Fibroblast of lung (primary cell): ENCODE measurements around the gene GOLGA6A. TPM values are rescaled to one million over a fixed set of nuclear protein-coding genes. Genes with fewer than 3 reads are reported as not detected.
"Not testable (repeated sequence)": the region's sequence is repeated elsewhere in the genome, so short reads cannot be mapped to it uniquely, and the experiment has no call there.

Experiments used
- DNase-seq, 2 donors: peaks; one replicate each; pipeline versions ENCODE4 v3.0.0 to v3.0.0-alpha.2; 2010; ENCODE audit warnings: low read depth in 2 of 2
- H2AFZ ChIP-seq: 2 replicates; pipeline ENCODE4 v1.5.1; 2012; ENCODE audit warnings: low read length, control low read depth, inconsistent platforms
- H3K27ac ChIP-seq: 2 replicates; pipeline ENCODE4 v1.5.1; 2011; ENCODE audit warnings: low read length, control low read depth; ENCODE audit not compliant: insufficient read depth
- H3K27me3 ChIP-seq: 2 replicates; pipeline ENCODE4 v1.5.1; 2011; ENCODE audit warnings: mild to moderate bottlenecking, low read length; ENCODE audit not compliant: control insufficient read depth, insufficient read depth
- H3K36me3 ChIP-seq: 2 replicates; pipeline ENCODE4 v1.5.1; 2011; ENCODE audit warnings: low read length; ENCODE audit not compliant: control insufficient read depth, insufficient read depth
- H3K4me1 ChIP-seq: 2 replicates; pipeline ENCODE4 v1.5.1; 2011; ENCODE audit warnings: low read length; ENCODE audit not compliant: control insufficient read depth, insufficient read depth; ENCODE audit errors: extremely low read depth
- H3K4me2 ChIP-seq: 2 replicates; pipeline ENCODE4 v1.5.1; 2011; ENCODE audit warnings: low read length, control low read depth; ENCODE audit not compliant: insufficient read depth; ENCODE audit errors: extremely low read depth
- H3K4me3 ChIP-seq, 4 experiments: fragments of 200-600 bp in 1 of 4; sonication (generic) in 1 of 4; replicated peaks in 1 of 4; 2 replicates each; pipeline ENCODE4 v1.5.1; 2011 to 2016; ENCODE audit warnings: low read length in 4 of 4, low read depth in 3 of 4, mild to moderate bottlenecking in 3 of 4, control low read depth in 2 of 4, inconsistent platforms in 1 of 4, mixed read lengths in 1 of 4; ENCODE audit not compliant: insufficient read depth in 1 of 4; ENCODE audit errors: control extremely low read depth in 1 of 4
- H3K79me2 ChIP-seq: 2 replicates; pipeline ENCODE4 v1.5.1; 2012; ENCODE audit warnings: mild to moderate bottlenecking, low read length, inconsistent platforms; ENCODE audit not compliant: control insufficient read depth, insufficient read depth
- H3K9ac ChIP-seq: 2 replicates; pipeline ENCODE4 v1.5.1; 2011; ENCODE audit warnings: mild to moderate bottlenecking, low read length, control low read depth; ENCODE audit not compliant: insufficient read depth
- H3K9me3 ChIP-seq: 2 replicates; pipeline ENCODE4 v1.5.1; 2012; ENCODE audit warnings: low read depth, low read length; ENCODE audit not compliant: control insufficient read depth, insufficient read depth
- H4K20me1 ChIP-seq: 2 replicates; pipeline ENCODE4 v1.5.1; 2011; ENCODE audit warnings: low read length; ENCODE audit not compliant: control insufficient read depth, insufficient read depth; ENCODE audit errors: extremely low read depth
- polyA plus RNA-seq, 2 donors: library from polyadenylated mRNA; depleted of rRNA in 1 of 2; stranded (reverse) in 1 of 2; unstranded in 1 of 2; fragments of >200 nt; gene quantifications; 2 replicates each; pipeline ENCODE4 v1.2.1, GENCODE V29; 2011 to 2012; ENCODE audit warnings: missing spikeins in 1 of 2
- total RNA-seq: library from RNA; depleted of rRNA; stranded (reverse); fragments of >200 nt; gene quantifications from 2 replicates; pipeline ENCODE4 v1.2.1, GENCODE V29; 2014

The GOLGA6A gene
- total and polyA plus RNA-seq, 2 donors (not counting 1 experiment from before 2014, with no cell fraction given) = under 0.01 TPM; not detected in 1

DNA sequence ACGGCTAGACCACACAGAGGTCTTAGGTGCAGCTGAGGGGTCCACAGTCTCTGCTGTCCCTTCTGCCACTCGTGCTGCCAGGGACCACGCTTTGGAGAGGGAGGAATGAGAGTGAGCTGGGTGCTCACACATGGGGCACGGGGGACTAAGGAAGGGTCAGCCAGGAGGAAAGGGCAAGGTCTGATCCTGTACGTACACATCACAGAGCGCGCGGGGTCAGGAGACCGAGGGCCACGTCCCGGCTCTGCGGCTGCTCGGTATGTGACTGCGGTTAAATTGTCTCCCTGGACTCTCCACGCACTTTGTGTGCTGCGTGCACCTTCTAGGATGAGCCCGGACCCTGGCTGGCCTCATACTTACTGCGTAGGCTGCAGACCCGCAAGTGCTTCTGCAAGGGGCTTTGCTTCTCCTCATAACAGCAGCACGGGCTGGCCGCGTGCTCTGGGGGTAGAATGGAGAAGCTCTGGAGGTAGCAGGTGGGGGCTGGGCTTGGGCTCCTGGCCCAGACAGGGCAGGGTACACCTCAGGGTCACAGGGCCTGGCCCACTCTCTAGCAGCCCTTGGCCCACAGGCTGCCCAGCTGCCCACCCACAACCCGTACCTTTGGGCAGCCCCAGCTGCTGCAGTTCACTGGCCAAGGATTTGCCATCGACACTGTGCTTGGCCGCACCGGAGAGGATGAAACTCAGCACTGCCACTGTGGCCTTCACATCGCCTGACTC is 14.6 kb upstream of the GOLGA6A start:
- H3K4me3 ChIP-seq, DNase-seq: not testable (repeated sequence)

DNA sequence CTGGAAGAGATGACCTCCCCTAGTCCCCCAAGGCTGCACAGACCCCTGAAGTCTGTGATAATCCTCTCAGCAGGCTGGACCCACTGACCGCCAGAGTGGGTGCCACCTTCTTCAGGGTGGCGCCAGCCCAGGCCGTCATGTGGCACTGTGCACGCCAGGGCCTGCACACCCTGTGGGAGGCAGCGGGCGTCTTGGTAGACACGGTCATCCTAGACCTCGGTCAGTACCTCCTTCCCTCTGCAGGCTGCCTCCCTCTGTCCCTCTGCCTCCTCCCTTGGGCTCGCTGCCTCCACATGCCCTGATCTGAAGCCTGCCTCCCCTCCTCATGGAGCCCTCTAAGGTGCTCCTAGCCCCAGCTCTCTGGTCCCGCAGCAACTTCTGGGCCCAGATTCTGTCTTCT is 13.3 kb upstream of the GOLGA6A start:
- not testable (repeated sequence) for H4K20me1 ChIP-seq, H3K36me3 ChIP-seq, H3K27me3 ChIP-seq, H3K79me2 ChIP-seq, H3K27ac ChIP-seq, H3K4me1 ChIP-seq, DNase-seq, H3K4me3 ChIP-seq, H2AFZ ChIP-seq, H3K9me3 ChIP-seq, H3K9ac ChIP-seq, H3K4me2 ChIP-seq

More for the DNA sequence above, 14.6 kb upstream of the GOLGA6A start:
- H3K4me2 ChIP-seq, H3K9ac ChIP-seq, H3K9me3 ChIP-seq, H3K79me2 ChIP-seq, H3K36me3 ChIP-seq, H2AFZ ChIP-seq, H3K27me3 ChIP-seq, H3K27ac ChIP-seq, H4K20me1 ChIP-seq, H3K4me1 ChIP-seq: not testable (repeated sequence)

DNA sequence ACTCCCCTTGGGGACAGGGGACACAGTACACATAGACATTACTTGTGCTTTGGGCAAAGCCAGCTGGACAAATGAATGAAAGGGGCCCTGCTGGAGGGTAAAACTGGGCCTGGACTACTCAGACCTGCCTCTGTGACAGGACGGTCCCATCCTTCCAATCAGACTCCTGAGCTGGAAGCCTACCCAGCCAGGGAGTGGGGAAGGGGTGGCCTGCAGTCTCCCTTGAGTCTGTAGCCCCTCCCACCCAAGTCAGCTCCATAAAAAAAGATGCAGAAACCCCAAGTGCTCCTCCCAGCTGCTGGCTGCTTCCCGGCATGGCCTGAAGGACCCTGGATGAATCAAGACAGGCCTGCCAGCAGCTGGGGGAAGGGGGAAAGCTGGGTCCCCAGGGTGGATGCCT is 12.2 kb upstream of the GOLGA6A start:
- H3K9ac ChIP-seq, H3K4me2 ChIP-seq, H3K27ac ChIP-seq, H3K9me3 ChIP-seq, H3K79me2 ChIP-seq, H2AFZ ChIP-seq, H4K20me1 ChIP-seq, DNase-seq, H3K36me3 ChIP-seq, H3K4me3 ChIP-seq, H3K27me3 ChIP-seq, H3K4me1 ChIP-seq: not testable (repeated sequence)

DNA sequence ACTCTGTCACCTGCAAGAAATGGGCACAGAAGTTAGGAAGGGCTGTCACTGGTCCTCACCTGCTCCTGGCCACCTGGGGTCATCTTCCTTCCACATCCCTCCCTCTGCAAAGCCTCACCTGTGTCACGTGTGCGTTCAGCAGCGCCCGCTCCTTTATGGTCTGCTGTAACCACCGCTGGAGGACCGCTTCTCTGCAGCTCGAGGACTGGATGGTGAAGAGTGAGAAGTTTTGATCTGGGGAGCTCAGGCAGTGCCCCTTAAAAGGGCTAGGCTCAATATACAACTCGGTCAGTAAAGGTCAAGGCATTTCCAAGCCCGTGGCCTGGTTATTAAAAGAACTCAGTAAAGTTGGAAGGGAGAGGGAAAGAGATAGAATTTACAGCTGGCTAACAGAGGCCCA is 6.6 kb downstream of the GOLGA6A start:
- not testable (repeated sequence) for H3K9ac ChIP-seq, H4K20me1 ChIP-seq, H3K4me2 ChIP-seq, H2AFZ ChIP-seq, H3K9me3 ChIP-seq, H3K79me2 ChIP-seq, H3K27ac ChIP-seq, H3K4me3 ChIP-seq, H3K27me3 ChIP-seq, H3K36me3 ChIP-seq, DNase-seq, H3K4me1 ChIP-seq
